ENCODE results near the gene GJA4.

DNA sequence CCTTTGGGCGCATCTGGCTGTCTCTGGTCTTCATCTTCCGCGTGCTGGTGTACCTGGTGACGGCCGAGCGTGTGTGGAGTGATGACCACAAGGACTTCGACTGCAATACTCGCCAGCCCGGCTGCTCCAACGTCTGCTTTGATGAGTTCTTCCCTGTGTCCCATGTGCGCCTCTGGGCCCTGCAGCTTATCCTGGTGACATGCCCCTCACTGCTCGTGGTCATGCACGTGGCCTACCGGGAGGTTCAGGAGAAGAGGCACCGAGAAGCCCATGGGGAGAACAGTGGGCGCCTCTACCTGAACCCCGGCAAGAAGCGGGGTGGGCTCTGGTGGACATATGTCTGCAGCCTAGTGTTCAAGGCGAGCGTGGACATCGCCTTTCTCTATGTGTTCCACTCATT is 35.4 kb upstream of the GJA4 start:
- TF ChIP-seq, protein P1, sequence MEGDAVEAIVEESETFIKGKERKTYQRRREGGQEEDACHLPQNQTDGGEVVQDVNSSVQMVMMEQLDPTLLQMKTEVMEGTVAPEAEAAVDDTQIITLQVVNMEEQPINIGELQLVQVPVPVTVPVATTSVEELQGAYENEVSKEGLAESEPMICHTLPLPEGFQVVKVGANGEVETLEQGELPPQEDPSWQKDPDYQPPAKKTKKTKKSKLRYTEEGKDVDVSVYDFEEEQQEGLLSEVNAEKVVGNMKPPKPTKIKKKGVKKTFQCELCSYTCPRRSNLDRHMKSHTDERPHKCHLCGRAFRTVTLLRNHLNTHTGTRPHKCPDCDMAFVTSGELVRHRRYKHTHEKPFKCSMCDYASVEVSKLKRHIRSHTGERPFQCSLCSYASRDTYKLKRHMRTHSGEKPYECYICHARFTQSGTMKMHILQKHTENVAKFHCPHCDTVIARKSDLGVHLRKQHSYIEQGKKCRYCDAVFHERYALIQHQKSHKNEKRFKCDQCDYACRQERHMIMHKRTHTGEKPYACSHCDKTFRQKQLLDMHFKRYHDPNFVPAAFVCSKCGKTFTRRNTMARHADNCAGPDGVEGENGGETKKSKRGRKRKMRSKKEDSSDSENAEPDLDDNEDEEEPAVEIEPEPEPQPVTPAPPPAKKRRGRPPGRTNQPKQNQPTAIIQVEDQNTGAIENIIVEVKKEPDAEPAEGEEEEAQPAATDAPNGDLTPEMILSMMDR (IDR thresholded peaks at IDR 0.05 in 4 of 5, conservative IDR thresholded peaks at IDR 0.05 in 1 of 5): no peak
- TF ChIP-seq POLR2A (IDR thresholded peaks at IDR 0.05): no peak

All from gastrocnemius medialis (tissue), 4 donors.